ENCODE data around the gene PCLO.
A peak's percentile ranks its signal among the peaks of the same experiment; 100 is the strongest.
"Not testable (repeated sequence)": the region's sequence is repeated elsewhere in the genome, so short reads cannot be mapped to it uniquely, and the experiment has no call there.

PCLO gene

DNA sequence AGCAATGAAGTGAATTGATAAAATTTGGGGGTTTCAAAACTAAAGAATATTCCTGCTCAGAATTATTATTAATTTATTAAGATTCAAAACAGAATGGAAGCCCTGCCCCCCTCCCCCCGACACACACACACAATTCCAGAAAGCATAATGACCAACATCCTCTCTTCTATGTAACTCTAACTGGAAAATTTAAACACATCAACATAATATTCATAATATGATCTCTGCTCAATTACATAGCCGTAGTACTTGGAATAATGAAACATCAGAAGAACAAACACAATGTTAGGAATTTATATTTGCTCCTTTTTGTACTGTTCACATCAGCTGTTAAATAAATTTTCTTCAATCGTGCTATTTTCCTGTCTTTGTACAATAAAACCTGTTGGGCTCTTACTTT lies 20.8 kb downstream of the PCLO start:
- DNase-seq, result no peak

DNA sequence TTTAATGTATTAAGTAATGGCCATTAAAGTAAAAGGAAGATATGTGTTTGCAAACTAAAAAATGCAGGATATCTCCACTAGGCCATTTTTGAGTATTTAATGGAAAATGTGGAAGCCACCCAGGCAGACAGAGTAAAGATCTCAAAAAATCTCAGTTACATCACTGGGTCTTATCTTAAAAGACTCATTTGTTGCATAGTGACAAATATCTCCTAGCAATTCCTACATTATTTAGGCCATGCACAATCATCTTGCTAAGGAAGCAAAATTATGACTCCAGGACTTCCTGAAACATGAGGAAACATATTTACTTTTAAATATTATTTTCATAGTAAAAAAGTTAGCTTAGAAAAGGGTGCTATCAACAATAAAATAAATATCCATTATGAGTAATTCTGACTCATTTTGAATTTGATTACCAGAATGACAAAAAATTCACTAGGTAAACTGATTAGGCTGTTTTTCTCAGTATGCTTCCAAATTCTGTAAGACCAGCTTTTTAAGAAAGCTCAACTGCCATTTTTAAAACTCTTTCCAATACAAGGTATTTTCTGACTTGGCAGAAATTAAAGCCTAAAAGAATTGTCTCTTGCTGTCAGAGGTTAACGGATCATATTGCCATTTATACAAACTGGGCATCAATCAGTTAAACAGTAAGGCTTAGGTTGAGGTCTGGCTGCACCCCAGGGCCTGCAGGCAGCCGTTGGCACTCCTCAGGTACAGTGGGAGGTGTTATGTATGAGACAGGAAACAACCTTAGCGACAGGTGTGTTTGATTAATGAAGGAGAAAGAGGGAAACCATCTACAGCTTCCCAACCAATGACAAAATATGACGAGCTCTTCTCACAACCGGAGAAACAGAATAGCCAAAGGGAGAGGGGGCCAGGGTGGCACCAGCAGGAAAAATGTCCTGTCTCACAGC lies 31.8 kb downstream of the PCLO start:
- DNase-seq, result no peak

DNA sequence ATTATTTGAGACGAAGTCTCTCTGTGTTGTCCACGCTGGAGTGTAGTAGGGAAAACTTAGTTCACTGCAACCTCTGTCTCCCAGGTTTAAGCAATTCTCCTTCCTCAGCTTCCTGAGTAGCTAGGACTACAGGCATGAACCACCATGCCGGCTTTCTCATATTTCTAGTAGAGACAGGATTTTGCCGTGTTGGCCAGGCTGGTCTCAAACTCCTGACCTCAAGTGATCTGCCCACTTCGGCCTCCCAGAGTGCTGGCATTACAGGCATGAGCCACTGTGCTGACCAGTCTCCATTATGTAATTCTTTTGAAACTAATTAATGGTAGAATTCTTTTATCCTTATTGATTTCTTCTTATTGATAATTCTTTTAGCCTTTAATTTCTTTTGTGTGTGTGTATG lies 32.5 kb downstream of the PCLO start:
- DNase-seq, result no peak

DNA sequence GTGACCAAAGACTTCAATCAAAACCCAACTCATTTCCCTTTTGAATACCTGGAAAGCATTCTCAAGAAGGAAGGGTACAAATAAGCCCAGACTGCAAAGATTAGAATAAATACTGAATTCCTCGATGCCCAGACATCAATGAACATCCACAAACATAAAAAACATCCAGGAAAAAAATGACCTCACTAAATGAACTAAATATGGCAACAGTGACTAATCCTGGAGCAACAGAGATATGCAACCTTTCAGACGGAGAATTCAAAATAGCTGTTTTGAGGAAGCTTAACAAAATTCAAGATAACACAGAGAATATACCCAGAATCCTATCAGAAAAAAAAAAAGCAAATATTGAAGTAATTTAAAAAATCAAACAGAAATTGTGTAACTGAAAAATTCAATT lies 43.2 kb downstream of the PCLO start:
- no peak for DNase-seq

DNA sequence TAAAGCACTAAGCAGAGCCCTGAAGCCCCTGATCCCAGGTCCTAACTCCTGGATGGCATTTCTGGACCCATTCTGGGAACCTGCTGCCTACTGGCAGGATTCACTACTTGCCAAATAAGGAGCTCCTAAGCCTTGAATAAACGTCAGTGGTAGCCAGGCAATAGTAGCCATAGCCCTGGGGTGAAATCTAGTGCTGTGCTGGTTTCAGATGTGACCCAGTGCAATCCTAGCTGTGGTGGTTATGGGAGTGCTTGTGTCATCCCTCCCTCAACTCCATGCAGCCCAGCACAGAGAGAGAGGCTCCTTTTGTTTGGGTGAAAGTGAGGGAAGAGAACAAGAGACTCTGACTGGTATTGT lies 43.7 kb downstream of the PCLO start:
- no peak for DNase-seq

DNA sequence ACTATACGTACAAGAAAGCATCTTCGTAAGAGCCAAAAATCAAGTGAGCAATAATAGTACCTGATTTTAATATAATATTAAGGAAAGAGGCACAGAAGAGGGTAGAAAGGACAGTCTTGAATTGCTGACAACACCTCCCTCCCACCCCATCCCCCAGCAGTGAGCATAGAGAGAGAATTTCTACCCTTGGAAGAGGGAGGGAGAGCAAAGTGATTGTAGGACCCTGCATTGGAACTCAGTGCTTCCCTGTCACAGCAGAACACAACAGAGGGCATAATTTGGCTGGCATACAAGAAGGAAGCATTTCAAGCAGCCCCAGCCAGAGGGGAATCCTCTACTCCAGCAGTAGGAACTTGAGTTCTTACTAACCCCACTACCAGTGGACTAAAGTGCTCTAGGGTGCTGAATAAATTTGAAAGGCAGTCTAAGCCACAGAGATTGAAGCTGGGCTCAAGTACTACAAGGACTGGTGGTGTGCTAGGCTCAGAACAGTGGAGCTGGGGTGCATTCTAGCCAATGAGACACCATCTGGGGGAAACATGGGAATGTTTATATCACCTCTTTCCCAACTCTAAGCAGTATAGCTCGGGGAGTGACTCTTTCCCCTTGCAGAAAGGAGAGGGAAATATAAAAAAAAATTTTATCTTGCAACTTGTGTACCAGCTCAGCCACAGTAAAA lies 44.2 kb downstream of the PCLO start:
- DNase-seq, result no peak

DNA sequence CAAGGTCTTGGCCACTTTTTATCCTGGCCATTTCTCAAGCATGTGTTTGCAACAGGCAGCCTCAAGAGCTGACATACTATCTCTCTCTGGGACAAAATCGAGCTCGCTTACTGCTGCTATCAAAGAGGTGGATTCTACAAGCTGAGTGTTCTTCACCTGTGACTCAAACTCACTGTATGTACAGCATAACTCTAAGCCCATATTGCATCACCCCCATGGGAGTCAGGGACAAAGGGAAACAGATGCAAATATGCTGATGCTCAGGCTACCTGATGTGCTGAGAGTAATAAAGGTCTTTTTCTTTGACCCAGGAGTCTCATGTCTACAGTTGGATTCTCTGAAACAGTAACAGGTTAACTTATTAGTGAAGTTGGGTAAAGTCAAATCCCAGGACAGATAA lies 45.2 kb downstream of the PCLO start:
- no peak for DNase-seq

DNA sequence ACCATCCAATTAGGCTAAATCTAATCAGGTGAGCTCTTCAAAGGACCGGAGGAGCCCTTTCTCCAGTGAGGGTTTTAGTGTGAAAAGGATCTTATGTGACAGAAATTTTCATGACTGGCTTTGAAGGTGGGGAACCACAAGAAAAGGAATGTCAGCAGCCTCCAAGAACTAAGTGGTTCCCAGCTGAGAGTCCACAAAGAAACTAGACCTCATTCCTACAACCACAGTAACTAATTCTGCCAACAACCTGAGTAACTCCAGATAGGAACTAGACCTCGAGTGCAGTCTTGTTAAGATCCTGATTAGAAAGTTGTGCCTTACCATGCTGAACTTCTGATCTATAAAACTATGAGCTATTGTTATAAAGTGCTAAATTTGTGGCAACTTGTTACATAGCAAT lies 51.3 kb downstream of the PCLO start:
- no peak for DNase-seq

DNA sequence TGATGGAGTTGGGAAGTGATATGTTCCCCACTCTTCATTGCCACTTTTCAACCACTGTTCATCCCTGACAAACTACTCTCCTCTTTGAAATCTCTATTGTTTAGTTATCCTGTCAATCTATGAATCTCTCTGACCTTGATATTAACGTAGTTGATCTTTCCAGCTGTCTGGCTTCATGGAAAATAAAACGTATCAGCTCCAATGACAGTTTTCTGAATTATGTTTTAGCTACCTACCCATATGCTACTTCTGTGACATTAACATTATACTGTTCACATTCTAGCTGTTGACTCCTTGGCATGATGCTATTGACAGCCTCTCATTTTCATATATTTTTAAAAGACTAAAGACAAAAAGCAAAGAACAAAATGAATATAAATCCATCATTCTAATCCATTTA lies 53.3 kb downstream of the PCLO start:
- DNase-seq, result peak; percentile 29

DNA sequence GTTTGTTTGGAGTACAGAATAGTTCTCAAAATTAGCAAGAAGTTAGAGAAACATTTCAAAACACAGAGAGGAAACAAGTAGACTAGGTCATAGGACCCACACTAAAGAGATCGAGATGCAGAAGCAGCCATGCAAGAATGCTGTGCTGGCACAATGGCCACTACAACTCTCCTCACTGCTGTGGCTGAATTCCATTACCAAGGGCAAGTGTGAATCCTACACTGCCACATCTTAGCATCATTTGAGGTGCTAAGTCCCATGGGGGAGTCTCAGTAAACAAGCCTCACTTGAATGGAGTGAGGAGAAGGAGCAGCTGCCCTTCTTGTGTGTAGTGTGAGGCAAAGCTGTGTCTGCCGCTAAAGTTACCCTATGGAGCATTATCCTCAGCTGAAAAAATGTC lies 56.7 kb downstream of the PCLO start:
- no peak for DNase-seq

DNA sequence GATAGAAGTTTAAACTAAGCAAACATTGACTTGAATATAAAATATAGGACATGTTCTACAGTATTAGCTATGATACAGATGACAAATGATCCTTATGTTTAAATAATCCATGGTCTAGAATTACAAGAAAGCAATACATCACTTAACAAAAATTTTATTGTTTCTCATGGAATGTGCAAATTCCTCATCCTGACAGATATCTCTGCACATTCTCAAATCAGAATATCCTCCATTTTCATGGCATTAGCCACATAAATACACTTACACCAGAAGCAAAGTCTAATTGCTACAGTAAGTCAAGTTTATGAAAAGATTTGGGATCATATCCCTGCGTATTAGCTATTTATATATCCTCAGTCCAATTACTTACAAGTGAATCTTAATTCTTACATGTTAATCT lies 57.6 kb downstream of the PCLO start:
- DNase-seq, result no peak

DNA sequence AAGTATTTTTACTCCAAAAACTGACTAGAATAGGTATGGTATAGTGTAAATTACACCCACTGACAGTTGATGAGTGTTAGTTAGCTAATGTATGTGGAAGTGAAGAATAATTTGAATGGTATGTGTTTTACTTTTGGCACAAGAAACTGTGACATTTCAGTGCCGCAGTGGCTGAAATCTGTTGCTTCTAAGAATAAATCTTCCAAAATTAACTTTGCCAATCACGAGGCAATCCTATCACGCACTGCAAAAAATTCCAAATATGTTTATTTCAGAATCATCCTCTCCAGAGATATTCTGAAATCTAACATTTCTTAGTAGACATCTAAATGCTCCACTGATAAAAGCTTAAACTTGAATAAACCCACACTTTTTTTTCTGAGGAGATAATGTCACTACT lies 61.2 kb downstream of the PCLO start:
- no peak for DNase-seq

DNA sequence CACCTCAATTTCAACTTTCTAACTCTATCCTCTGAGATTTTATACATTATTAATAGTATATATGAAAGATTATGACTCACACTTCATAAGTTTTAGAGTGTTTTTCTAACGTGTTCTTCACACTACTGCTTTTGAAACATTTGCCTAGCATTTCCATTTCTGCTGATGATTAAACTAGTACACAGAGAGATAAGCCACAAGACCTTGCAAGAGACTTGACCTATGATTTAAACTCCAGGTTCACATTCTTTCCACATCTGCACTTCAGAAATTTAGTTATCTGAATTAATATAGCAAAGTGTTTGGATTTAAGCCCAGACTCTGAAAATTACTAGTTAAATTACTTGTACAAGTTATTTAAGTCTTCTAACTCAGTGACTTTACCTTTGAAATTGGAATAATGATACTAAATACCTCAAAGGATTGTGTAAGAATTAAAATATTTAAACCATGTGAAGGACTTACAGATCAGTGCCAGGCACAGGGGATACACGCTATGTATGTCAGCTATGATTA lies 66.6 kb downstream of the PCLO start:
- DNase-seq, result no peak

DNA sequence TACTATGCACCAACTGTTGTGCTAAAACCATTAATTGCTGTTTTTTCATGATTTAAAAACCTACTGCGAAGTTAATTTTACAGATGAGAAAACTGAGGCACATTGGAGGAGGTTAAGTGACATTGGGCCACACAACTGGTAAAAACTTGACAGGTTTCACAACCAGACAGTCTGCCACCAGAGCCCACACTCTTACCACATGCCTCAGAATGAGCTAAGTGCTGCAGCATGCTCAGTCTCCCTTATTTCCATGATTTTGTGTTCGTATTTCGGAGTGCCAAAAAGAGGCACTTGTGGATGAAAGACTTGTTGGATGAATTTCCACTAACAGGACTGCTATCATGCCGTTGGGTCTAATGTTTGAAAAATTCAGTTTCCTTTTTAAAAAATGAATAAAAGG lies 77.4 kb downstream of the PCLO start:
- DNase-seq, result no peak

DNA sequence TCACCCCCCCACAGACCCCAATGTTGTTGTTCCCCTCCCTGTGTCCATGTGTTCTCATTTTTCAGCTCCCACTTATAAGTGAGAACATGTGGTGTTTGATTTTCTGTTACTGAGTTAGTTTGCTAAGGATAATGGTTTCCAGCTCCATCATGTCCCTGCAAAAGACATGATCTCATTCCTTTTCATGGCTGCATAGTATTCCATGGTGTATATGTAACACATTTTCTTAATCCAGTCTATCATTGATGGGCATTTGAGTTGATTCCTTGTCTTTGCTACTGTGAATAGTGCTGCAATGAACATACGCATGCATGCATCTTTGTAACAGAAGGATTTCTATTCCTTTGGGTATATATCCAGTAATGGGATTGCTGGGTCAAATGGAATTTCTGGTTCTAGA lies 82.8 kb downstream of the PCLO start:
- DNase-seq, result not testable (repeated sequence)

DNA sequence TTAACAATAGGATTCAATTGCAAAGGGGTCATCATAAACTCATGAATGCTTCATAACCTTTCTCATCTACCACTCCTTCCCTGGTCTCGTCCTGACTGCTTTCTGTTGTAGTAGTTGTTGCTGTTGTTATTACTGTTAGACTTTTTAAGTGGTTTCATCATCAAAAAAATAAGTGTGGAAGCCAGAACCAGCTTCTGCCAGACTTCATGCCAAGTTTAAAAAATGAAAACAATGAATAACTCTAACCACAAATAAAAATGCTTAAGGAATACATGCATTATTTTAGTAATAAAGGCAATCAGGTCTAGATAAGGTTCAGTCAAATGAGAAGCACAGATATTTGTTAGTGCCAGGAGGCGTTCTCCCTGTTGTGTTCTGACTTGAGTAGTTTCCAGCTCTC lies 85.4 kb downstream of the PCLO start:
- no peak for DNase-seq

DNA sequence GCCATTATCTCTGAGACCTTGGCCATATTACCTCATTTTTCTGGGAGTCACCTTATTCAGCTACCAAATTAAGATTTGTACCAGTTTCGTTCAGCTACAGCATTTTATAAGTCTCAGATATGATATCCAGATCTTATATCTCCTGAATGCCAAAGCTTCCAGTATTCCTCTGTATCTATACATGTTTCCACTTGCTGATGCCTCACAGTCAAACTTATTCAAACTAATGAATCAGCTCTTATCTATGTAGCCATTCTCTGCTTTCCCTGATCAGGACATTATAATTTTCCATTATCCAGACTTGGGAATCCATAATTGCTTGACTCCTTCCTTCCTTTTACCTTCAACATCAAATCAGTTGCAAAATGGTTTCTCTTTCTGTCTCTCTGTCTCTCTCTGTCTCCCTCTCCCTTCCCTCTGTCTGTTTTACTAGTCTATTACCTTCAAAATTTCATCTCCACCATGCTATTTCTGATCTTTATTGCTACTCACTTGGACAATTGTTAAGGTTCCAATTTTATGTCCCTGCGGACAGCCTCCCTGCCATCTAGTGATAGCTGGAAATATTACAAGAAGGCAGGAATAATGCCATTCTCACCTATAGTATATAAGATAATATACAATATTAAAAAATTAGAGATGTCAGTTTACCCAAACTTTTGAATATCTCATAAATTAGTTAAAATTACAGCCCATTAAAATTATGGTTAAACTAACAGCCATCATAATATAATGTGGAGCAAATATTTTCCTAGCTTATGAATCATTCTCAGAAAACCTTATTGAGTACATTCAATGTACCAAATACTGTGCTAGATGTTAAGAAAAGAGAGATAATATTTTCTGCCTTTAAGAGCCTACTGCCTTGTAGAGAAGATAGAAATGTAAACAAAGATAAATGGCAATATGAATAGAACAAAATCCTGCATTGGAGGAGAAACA lies 89.8 kb downstream of the PCLO start:
- DNase-seq, result peak; percentile 7

DNA sequence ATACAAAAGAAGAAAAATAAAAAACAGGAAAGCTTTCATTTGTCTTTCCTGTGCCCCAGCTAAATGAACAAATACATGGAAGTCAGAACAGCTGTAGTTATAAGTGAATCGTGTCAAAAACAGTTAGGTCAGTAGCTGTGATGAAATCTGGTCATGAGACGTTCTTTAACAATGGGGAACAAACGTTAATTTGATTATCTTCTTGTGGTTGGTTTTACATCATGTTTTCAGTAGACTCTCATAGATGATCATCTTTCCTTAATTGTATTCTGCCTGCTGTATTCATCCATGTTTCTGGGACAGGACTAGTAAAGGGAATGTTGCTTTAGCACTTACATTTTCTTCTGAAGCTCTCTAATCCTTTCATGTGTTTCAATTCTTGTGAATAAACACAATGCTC lies 97.0 kb downstream of the PCLO start:
- DNase-seq, result no peak

DNA sequence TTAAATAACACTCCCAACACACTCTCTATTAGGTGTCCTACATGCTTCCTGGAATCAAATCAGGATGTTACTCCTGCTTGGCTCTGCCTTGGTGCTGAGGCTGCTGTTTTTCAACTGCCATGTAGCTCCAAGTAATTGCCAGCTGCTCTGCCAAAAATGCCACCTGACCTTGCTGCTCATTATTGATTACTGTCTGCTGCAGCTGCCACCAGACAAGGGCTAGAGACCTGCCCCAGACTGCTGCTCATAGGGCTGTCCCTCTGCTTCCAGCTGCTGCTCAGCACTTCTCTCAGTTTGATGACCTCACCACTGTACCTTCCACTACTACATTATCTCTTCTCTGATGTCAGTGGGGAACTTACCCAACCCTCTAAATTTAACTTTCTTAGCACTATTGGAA lies 102.5 kb downstream of the PCLO start:
- DNase-seq, result peak; percentile 79

DNA sequence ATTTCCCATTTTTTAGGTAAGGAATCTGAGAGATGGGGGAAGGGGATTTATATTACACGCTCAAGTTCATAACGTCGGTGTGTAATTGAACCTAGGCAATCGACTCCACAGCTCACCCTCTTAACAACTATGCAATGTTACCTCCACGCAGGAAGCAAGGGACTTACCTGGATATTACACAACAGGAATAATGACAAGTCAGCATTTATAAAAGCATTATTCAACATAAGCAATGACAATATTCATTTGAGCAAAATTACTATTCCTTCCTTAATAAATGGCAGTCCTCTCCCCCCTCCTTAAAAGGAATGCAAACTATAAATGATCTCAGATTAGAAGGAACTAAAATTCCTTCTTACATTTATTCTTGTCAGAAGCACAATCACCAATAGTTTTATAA lies 104.0 kb downstream of the PCLO start:
- DNase-seq, result no peak

DNA sequence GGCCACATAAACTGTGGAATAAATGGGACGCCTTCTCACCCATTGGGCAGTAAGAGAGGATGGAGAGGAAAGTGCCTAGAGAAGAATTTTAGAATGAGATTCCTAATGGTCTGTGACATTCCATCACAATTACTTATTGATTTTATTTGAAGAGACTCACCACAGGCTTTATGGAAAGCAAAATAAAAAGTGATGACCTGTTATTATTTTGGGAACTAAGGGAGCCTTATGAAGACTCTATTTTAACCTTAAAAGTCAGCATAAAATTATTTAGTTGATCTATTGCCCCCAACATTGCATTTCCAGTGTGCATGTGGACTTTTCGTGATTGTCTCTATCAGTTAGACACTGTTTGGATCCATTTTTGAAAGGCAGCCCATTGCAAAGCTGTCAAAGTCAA lies 107.5 kb downstream of the PCLO start:
- no peak for DNase-seq

DNA sequence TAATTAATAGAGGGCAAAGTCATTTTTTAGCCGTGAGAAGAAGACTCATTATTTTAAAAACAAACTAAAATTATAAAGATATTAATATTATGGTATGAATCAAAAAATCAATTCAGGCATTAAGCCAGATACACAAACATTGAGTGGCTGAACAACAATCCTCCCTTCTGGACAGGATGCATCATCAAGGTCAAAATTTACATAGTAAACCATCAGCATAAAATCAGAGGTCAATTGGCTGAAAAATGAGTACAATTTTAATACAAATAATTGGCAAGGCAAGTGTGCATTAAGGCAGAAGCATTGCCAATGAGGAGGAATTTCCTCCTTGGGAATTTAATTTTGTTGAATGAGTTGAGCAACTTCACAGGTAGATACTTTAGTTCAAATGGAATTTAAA lies 108.2 kb downstream of the PCLO start:
- no peak for DNase-seq

DNA sequence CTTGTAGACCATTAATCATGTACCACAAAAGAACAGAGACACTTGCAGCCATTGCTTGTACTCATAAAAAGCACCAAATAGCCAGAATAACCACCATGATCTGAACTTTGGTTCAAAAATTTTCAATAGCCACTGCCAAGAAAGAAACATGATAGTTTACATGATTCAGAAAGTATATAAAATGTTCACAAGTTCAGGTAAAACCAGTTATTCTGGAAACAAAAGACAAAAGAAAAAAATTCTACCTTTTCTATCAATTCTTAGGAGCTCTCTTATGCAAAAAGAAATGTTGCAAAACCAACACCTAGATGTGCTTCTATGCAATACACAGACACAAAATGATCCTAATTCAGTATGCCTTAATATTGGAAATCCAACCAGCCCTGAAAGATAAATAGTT lies 108.7 kb downstream of the PCLO start:
- no peak for DNase-seq

All from NCI-H1694 treated with DMSO at 0.1 percent for 48 hours (cell line).